NCI-H2196 treated with DMSO at 0.1 percent for 48 hours (cell line): Measurements from ENCODE around the gene MT1F.

Experiments used
- DNase-seq: peaks from one replicate; lab custom pipeline; 2025; ENCODE audit not compliant: unreplicated experiment; lab: John Stamatoyannopoulos, UW

MT1F gene

GRCh38 chr16:56691885-56692284 is 34.1 kb downstream of the MT1F start:
- DNase-seq: no peak

DNA sequence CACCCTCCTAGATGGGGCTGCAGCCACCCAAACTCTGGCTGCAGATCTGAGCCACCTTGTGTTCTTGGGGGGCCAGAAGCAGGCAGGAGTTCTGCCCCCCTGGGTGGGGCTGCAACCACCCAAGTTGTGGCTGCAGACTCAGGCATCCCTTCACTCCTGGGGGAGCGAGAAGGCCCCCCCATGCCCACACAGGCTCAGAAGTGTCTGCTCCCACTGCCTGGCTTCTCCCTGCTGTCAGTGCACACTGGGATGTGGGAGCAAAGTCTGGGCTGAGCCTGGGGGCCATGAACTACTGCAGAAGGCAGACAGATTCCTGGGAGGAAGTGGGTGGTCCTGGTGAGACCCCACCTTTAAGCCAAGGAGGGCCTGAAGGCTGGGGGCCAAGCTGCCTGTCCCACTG is 37.5 kb downstream of the MT1F start:
- DNase-seq: no peak

DNA sequence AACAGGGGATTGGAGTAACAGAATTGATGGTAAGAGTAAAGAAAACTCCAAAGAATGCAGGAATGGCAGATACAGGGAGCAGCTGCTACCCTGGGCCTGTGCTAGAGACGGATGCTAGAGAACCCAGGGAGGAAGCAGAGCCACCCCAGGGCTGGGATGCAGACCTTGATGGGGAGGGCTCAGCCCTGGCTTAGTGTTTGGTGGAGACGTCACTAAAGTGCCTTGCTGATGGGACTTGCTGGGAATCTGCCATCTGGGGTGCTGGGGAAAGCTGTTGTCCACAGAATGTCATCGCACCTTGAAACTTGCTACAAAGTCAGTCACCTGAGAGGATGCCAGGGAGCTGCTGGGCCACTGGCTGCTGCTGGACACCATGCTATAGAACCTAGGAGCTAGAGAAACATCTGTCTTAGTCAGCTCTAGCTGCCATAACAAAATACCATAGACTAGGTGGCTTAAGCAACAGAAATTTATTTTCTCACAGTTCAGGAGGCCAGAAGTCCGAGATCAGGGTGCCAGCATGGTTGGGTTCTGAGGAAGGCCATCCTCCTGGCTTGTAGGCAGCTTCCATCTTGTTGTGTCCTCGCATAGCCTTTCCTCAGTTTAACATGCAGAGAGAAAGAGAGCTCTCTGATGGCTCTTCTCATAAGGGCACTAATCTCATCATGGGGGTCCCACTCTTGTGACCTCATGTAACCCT is 39.8 kb downstream of the MT1F start:
- DNase-seq: no peak

DNA sequence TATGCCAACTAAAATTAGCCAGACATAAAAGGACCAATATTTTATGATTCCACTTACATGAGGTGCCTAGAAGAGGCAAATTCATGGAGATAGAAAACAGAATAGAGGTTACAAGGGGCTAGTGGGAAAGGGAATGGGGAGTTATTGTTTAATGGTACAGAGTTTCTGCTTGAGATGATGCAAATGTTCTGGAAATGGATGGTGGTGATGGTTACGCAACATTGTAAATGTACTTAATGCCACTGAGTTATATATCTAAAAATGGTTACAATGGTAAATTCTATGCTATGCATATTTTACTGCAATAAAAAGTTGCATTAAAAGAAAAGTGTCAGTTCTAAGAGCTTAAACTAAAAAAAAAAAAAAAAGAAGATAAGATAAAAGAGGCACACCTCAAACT is 42.4 kb downstream of the MT1F start:
- DNase-seq: no peak

DNA sequence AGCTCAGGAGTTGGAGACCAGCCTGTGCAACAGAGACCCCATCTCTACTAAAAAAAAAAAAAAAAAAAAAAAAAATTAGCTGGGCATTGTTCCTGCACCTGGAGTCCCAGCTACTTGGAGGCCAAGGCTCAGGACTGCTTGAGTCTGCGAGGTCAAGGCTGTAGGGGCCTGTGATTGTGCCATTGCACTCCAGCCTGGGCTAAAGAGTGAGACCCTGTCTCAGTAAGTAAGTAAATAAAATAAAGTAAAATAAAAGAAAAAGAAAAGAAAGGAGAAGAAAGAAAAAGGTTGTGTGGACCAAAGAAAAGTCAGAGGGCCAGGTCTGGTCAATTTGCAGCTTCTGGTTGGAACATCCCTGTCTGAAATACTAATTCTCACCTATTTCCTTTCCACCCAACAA is 42.9 kb downstream of the MT1F start:
- no peak for DNase-seq

DNA sequence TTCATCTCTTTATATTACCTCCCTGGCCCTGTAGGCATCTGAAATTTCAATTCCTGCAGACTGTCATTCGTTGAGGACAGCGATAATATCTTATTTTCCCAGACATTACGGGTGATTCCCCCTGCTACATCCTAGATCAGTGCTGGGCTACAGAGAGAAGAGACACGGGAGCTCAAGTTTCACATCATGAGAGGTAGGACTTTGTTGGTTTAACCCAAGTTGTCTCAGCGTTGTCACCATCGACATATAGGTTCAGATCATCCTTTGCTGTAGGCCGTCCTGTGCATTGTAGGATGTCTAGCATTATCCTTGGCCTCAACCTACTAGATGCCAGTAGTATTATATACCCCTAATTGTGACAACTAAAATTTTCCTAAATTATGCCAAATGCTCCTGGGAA is 43.8 kb downstream of the MT1F start:
- DNase-seq: no peak

- DNase-seq: no peak
Observed at GRCh38 chr16:56702836-56703235, 45.1 kb downstream of the MT1F start.
